ENCODE measurements around the gene KCNN3.

Gene KCNN3

DNA sequence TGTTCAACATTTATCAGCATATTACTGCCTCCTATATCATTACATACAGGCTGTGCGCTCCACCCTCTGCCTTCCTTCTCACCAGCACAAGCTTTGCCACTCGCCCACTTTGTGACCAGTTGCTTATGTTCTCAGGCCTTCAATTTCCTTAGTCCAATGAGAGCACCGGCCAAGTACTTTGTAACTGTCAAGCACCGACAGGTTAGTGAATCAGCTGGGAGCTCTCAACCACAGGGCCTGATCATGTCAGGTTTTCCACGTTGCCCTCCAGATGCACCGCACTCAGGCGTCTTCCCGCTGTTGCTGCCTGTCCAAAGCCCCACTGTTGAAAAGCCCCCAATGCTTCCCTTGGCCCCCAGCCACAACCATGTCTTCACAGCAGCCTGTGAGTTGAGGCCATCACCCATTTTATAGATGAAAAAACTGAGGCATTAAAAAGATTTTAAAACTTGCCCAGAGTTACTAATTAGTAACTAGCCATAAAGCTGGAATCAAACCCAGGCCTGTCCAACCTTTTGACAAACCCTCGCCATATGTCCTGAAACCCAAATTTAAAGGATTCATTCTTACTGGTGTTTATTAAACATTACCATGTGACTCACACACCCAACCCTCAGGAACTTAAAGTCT is 3.4 kb upstream of the KCNN3 start:
- no peak for DNase-seq (ENCODE audit: insufficient read length, low spot score)
- TF ChIP-seq POLR2AphosphoS5 (IDR thresholded peaks at IDR 0.05; ENCODE audit: low read depth, low read length) = no peak
- TF ChIP-seq POU2F2 (IDR thresholded peaks at IDR 0.05; ENCODE audit: low read depth, low read length) = no peak
- TF ChIP-seq POLR2A (IDR thresholded peaks at IDR 0.05; ENCODE audit: low read depth, low read length) = no peak
- no peak for TF ChIP-seq PAX5 (IDR thresholded peaks at IDR 0.05; ENCODE audit: insufficient read depth, low read length, severe bottlenecking)
- no peak for TF ChIP-seq SPI1 (IDR thresholded peaks at IDR 0.05; ENCODE audit: low read depth, low read length)
- no peak for TF ChIP-seq TAF1 (IDR thresholded peaks at IDR 0.05; ENCODE audit: low read depth, low read length)
- FAIRE-seq = no peak

DNA sequence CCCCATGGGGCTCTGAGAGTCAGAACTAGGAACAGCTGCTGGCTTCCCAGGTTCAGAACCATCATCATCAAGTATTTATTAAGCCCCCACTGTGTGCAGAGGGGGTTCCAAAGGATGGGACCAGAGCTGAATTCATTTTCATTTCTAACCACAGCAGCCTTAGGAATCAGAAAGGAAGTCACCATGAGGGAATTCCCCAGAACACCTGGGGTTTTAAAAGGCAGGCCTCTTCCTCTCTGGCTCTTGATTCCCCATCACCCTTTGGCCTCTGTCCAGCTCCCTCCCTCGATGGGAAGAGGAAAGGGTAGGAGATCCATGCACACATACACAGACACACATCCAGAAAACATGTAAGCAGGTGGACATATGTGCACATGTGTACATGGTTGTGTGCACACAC is 1.3 kb upstream of the KCNN3 start:
- TF ChIP-seq SPI1 (IDR thresholded peaks at IDR 0.05; ENCODE audit: low read depth, low read length) (peak; percentile 33; the same call in 1 of the 2 replicates), POLR2AphosphoS5 (IDR thresholded peaks at IDR 0.05; ENCODE audit: low read depth, low read length) (no peak), POU2F2 (IDR thresholded peaks at IDR 0.05; ENCODE audit: low read depth, low read length) (no peak), TAF1 (IDR thresholded peaks at IDR 0.05; ENCODE audit: low read depth, low read length) (no peak), POLR2A (IDR thresholded peaks at IDR 0.05; ENCODE audit: low read depth, low read length) (no peak), PAX5 (IDR thresholded peaks at IDR 0.05; ENCODE audit: insufficient read depth, low read length, severe bottlenecking) (no peak)
- no peak for DNase-seq (ENCODE audit: insufficient read length, low spot score)
- FAIRE-seq = no peak

DNA sequence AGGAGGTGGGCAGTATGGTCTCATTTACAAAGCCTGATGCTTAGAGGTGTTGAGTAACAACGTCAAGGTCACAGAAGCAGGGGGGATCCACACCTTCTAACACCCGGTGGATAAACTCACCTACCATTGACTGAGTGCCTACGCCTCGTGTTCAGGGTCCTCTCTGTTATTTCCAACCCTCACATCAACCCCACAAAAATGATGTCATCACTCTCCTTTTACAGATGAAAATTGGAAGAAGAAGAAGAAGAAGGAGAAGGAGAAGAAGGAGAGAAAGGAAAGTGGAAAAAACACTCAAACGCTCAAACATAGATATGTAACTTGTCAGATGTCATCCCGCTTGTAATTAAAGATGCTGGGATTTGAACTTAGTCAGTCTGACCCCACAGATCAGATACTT is 653 bp upstream of the KCNN3 start:
- FAIRE-seq (peak; percentile 64), DNase-seq (ENCODE audit: insufficient read length, low spot score) (no peak)
- no peak for TF ChIP-seq POU2F2 (IDR thresholded peaks at IDR 0.05; ENCODE audit: low read depth, low read length)
- TF ChIP-seq SPI1 (IDR thresholded peaks at IDR 0.05; ENCODE audit: low read depth, low read length) = no peak
- no peak for TF ChIP-seq TAF1 (IDR thresholded peaks at IDR 0.05; ENCODE audit: low read depth, low read length)
- TF ChIP-seq POLR2AphosphoS5 (IDR thresholded peaks at IDR 0.05; ENCODE audit: low read depth, low read length) = no peak
- no peak for TF ChIP-seq PAX5 (IDR thresholded peaks at IDR 0.05; ENCODE audit: insufficient read depth, low read length, severe bottlenecking)
- no peak for TF ChIP-seq POLR2A (IDR thresholded peaks at IDR 0.05; ENCODE audit: low read depth, low read length)

DNA sequence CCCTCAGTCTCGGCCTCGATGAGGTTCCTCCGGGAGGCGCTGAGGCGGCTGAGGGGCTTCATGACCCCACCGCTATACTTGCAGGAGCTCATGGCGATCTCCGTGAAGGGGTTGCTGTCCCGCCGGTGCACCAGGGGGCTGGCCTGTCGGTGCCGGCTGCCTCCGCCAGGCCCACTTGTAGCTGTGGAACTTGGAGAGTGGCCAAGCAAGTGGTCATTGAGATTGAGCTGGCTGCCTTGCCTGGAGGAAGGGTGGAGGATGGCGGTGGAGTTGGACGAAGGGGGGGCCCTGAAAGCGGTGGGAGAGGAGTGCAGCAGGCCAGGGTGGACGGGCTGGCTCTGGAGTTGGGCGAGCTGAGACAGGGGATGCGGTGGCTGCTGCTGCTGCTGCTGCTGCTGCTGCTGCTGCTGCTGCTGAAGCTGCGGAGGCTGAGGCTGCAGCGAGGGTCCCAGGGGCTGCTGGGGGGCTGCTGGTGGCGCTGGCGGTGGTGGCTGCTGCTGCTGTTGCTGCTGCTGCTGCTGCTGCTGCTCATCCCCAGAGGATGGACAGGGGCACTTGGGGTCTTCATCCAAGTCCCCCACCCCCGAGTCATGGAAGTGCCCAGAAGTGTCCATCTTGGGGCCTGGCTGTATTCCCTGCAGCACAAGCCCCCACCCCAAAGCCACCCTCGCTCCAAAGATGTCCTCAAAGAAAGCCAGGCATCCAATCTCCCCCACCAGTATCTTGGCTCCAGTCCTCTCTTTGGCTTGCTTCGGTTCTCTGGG is 548 bp downstream of the KCNN3 start:
- no peak for TF ChIP-seq POLR2AphosphoS5 (IDR thresholded peaks at IDR 0.05; ENCODE audit: low read depth, low read length)
- TF ChIP-seq POLR2A (IDR thresholded peaks at IDR 0.05; ENCODE audit: low read depth, low read length) = no peak
- TF ChIP-seq POU2F2 (IDR thresholded peaks at IDR 0.05; ENCODE audit: low read depth, low read length) = no peak
- no peak for TF ChIP-seq SPI1 (IDR thresholded peaks at IDR 0.05; ENCODE audit: low read depth, low read length)
- no peak for TF ChIP-seq PAX5 (IDR thresholded peaks at IDR 0.05; ENCODE audit: insufficient read depth, low read length, severe bottlenecking)
- no peak for TF ChIP-seq TAF1 (IDR thresholded peaks at IDR 0.05; ENCODE audit: low read depth, low read length)
- DNase-seq (ENCODE audit: insufficient read length, low spot score) (no peak), FAIRE-seq (peak; percentile 26)

DNA sequence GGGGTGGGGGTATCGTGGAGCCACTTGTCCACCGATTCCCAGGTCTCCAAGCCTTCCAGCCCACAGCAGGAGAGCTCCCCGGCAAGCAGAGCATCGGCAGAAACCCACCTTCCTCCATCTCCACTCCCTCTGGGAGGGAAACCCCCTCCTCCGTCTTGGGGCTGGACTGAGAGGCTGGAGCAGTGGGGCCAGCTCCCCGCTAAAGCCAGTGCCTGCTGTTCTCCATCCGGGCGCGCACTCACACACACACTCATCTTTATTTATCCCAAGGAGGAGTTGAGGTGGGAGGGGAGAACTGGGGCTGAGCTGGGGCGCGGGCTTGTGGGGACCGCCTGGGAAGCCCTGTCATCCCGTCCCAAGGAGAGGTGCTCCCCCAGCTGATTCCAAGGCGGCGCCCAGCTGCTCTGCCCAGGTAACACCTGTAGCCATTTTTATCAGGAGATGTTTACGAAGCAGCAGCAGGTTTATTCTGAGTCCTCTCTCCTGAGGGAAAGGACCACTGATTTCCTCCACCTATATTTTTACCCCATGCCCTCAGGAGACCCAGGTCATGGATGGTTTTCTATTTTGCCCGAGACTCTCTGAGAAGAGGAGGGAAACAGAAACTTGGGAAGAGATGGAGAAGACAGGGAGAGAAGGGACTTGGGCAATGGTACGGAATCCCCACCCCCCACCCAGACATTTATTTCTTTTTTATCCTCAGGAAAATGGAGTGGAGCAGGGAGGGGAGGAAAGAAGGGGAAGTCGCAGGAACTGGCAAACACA is 2.1 kb downstream of the KCNN3 start:
- no peak for DNase-seq (ENCODE audit: insufficient read length, low spot score)
- TF ChIP-seq SPI1 (IDR thresholded peaks at IDR 0.05; ENCODE audit: low read depth, low read length) (0 out of 2 replicates have a peak, but pooled peaks have one; percentile 43), POLR2AphosphoS5 (IDR thresholded peaks at IDR 0.05; ENCODE audit: low read depth, low read length) (no peak), POLR2A (IDR thresholded peaks at IDR 0.05; ENCODE audit: low read depth, low read length) (no peak)
- FAIRE-seq = no peak

DNA sequence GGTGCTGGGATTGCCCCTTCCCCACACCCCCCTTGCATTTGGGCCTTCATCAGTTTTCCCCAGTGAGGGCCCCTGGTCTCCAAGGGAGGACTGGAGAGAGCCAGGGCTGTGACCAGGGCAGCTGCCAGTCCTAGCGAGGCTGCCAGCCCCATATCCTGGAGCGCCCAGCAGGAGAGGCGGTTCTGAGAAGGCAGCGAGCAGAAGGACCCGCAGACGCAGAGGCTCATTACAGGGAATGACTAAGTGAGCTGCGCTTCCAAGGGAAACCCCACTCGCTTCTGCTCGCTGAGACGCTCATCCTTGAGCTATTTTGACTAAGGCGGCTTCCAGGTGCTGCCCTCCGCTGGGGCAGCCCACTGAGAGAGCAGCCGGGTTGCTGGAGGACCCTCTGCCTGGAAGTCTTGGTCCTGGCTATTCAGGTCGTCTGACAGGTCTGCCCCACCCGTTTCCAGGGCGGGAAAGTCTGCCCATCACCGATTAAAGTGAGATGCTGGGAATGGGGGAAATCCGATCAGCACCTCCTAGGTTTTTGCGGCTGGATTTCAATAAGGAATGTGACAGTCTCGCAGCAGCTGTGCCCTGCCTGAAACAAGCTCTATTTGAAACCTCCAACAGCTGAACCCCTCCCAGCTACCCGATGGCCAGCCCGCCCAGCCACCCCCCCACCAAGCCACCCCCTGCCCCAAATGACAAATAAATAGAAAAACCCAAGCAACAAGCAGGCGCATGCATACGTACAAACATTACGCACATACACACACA is 2.8 kb downstream of the KCNN3 start:
- TF ChIP-seq SPI1 (IDR thresholded peaks at IDR 0.05; ENCODE audit: low read depth, low read length) (no peak), POLR2AphosphoS5 (IDR thresholded peaks at IDR 0.05; ENCODE audit: low read depth, low read length) (no peak), TAF1 (IDR thresholded peaks at IDR 0.05; ENCODE audit: low read depth, low read length) (no peak), POLR2A (IDR thresholded peaks at IDR 0.05; ENCODE audit: low read depth, low read length) (no peak), PAX5 (IDR thresholded peaks at IDR 0.05; ENCODE audit: insufficient read depth, low read length, severe bottlenecking) (no peak)
- no peak for FAIRE-seq
- no peak for DNase-seq (ENCODE audit: insufficient read length, low spot score)

DNA sequence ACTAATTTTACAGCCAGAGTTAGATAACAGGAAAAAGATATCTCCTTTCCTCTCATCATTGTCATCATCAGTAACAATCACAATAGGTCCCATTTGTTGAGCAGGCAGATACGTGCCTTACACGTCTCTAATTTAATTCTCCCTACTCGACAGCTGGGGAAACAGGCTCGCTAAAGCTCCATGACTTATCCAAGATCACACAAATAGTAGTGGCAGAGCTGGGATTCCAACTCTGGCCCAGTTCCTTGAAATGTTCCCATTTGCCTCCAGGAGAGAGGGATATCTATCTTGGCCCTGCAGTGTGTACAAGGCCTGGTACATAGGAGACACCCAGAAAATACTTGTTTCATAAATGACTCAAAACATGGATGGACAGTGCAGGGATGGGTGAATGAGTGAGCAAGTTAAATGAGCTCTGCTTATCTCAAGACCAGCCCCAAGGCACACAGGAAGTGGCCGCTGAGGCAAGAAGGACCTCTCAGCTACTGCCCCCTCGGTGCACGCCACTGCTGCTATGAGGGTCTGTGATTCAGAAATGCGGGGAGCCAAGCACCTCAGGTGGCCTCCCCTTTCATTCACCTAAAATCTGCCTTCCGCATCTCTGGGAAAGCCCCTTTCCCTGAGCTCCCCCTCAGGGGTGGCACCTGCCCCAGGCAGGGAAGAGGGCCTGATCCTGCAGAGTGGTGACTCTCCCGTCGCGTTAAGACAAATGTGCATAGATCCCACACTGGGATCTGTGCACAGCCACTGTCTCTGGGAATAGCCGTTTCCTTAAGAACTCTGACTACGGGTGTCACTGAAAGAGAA is 3.6 kb downstream of the KCNN3 start:
- FAIRE-seq (peak; percentile 85), DNase-seq (ENCODE audit: insufficient read length, low spot score) (no peak)
- TF ChIP-seq TAF1 (IDR thresholded peaks at IDR 0.05; ENCODE audit: low read depth, low read length) (no peak), POLR2AphosphoS5 (IDR thresholded peaks at IDR 0.05; ENCODE audit: low read depth, low read length) (no peak), POU2F2 (IDR thresholded peaks at IDR 0.05; ENCODE audit: low read depth, low read length) (no peak), POLR2A (IDR thresholded peaks at IDR 0.05; ENCODE audit: low read depth, low read length) (no peak), SPI1 (IDR thresholded peaks at IDR 0.05; ENCODE audit: low read depth, low read length) (no peak), PAX5 (IDR thresholded peaks at IDR 0.05; ENCODE audit: insufficient read depth, low read length, severe bottlenecking) (no peak)

Measured in GM12891 (cell line).